SK-N-SH treated with all-trans-retinoic acid at 6 μM for 48 hours (cell line): Measurements from ENCODE around the gene PRDX4.

Source experiments
- CREB5 ChIP-seq: fragments of 250-450 bp; sonication (Bioruptor Pico); IDR thresholded peaks from 2 replicates; pipeline ENCODE4 v1.5.1; 2020; ENCODE audit warnings: low read depth, mild to moderate bottlenecking, moderate library complexity
- ESRRG ChIP-seq: fragments of 250-450 bp; sonication (Bioruptor Pico); IDR thresholded peaks from 2 replicates; pipeline ENCODE4 v1.6.1; 2021; ENCODE audit warnings: mild to moderate bottlenecking
- PPARA ChIP-seq: fragments of 250-450 bp; sonication (Bioruptor Pico); IDR thresholded peaks from 2 replicates; pipeline ENCODE4 v1.5.0; 2020; ENCODE audit warnings: mild to moderate bottlenecking, borderline replicate concordance
- TSHZ2 ChIP-seq: fragments of 250-450 bp; sonication (Bioruptor Pico); IDR thresholded peaks from 2 replicates; pipeline ENCODE4 v1.5.0; 2020; ENCODE audit warnings: mild to moderate bottlenecking, moderate library complexity
- ZC3H10 ChIP-seq: fragments of 250-450 bp; sonication (Bioruptor Pico); IDR thresholded peaks from 2 replicates; pipeline ENCODE4 v1.5.1; 2021; ENCODE audit warnings: mild to moderate bottlenecking, moderate library complexity
- ZFP30 ChIP-seq: fragments of 450-650 bp; formaldehyde crosslinking; IDR thresholded peaks from 2 replicates; pipeline ENCODE4 v1.5.0; 2022; ENCODE audit warnings: mild to moderate bottlenecking, moderate library complexity
- ZNF70 ChIP-seq: fragments of 450-650 bp; formaldehyde crosslinking; IDR thresholded peaks from 2 replicates; pipeline ENCODE4 v1.5.0; 2020; ENCODE audit warnings: mild to moderate bottlenecking, moderate library complexity

GRCh38 chrX:23668335-23668734 lies 1.0 kb downstream of the PRDX4 start:
- TF ChIP-seq ZNF70 (CRISPR knock-in tag) = no peak
- no peak for TF ChIP-seq ZFP30 (CRISPR knock-in tag)
- TF ChIP-seq ESRRG = no peak
- TF ChIP-seq TSHZ2 (CRISPR knock-in tag) = no peak
- no peak for TF ChIP-seq CREB5 (CRISPR knock-in tag)
- no peak for TF ChIP-seq PPARA (CRISPR knock-in tag)
- no peak for TF ChIP-seq ZC3H10 (CRISPR knock-in tag)
